Measurements from ENCODE around the gene TPP2. TPM values are rescaled to one million over a fixed set of nuclear protein-coding genes. Genes with fewer than 3 reads are reported as not detected.

The TPP2 gene
- total RNA-seq, 1 experiment from 2014 or later, result 31.6 TPM

DNA sequence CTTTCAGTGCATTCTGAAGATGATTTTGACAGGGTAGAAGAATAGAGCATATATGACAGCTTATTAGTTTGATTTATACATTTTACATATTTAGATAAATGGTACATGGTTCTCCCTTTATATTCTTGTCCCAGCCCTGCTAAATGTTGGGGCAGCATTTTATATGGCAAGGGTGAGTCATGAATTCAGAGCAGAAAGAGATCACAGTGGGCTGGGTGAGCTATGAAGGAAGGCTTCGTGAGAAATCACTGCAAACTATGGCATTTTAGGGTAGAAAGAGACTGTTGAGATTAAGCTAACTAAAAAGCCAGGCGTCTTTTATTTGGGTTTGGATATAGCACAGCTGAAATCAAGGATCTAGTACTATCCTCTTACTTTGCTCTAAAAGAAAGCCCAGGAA is 122.0 kb downstream of the TPP2 start:
- H3K9me3 ChIP-seq (ENCODE audit: control insufficient read depth, insufficient read depth, low read depth, low read length), result no peaks in the 10 kb centered on the region
- no peaks in the 10 kb centered on the region for H3K4me1 ChIP-seq (ENCODE audit: control insufficient read depth, insufficient read depth, low read length)
- no peak overlapping the region for H3K4me3 ChIP-seq (ENCODE audit: low read depth in 2 of 2, low read length in 2 of 2)
- intact Hi-C loops (cut with micrococcal nuclease; ENCODE audit: unreplicated experiment) (no loop called here), in situ Hi-C loops (cut with HindIII; ENCODE audit: low pct_unique_long_range_greater_than_20kb, low sequenced_read_pairs) (no loop called here)
- no peaks in the 10 kb centered on the region; the same call in 1 of the 2 replicates for H3K27me3 ChIP-seq (ENCODE audit: control insufficient read depth, insufficient read depth, low read length)
- CTCF ChIA-PET, result no interaction called here
- ATAC-seq, result no peak
- no peak for DNase-seq (ENCODE audit: low read depth, low spot score)
- H3K27ac ChIP-seq (ENCODE audit: low read length), result no peak overlapping the region
- TF ChIP-seq, protein P1, sequence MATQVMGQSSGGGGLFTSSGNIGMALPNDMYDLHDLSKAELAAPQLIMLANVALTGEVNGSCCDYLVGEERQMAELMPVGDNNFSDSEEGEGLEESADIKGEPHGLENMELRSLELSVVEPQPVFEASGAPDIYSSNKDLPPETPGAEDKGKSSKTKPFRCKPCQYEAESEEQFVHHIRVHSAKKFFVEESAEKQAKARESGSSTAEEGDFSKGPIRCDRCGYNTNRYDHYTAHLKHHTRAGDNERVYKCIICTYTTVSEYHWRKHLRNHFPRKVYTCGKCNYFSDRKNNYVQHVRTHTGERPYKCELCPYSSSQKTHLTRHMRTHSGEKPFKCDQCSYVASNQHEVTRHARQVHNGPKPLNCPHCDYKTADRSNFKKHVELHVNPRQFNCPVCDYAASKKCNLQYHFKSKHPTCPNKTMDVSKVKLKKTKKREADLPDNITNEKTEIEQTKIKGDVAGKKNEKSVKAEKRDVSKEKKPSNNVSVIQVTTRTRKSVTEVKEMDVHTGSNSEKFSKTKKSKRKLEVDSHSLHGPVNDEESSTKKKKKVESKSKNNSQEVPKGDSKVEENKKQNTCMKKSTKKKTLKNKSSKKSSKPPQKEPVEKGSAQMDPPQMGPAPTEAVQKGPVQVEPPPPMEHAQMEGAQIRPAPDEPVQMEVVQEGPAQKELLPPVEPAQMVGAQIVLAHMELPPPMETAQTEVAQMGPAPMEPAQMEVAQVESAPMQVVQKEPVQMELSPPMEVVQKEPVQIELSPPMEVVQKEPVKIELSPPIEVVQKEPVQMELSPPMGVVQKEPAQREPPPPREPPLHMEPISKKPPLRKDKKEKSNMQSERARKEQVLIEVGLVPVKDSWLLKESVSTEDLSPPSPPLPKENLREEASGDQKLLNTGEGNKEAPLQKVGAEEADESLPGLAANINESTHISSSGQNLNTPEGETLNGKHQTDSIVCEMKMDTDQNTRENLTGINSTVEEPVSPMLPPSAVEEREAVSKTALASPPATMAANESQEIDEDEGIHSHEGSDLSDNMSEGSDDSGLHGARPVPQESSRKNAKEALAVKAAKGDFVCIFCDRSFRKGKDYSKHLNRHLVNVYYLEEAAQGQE (IDR thresholded peaks at IDR 0.05; ENCODE audit: insufficient read depth in 1 of 2, low read depth in 2 of 2, low read length in 1 of 2), result no peak
- TF ChIP-seq POLR2AphosphoS5 (IDR thresholded peaks at IDR 0.05; ENCODE audit: low read depth, low read length) (no peak), TCF7L2 (IDR thresholded peaks at IDR 0.05; ENCODE audit: low read depth, low read length) (no peak), SIN3A (IDR thresholded peaks at IDR 0.05; ENCODE audit: borderline replicate concordance, insufficient read depth, low read depth, low read length) (no peak)
- TF ChIP-seq, protein P2, sequence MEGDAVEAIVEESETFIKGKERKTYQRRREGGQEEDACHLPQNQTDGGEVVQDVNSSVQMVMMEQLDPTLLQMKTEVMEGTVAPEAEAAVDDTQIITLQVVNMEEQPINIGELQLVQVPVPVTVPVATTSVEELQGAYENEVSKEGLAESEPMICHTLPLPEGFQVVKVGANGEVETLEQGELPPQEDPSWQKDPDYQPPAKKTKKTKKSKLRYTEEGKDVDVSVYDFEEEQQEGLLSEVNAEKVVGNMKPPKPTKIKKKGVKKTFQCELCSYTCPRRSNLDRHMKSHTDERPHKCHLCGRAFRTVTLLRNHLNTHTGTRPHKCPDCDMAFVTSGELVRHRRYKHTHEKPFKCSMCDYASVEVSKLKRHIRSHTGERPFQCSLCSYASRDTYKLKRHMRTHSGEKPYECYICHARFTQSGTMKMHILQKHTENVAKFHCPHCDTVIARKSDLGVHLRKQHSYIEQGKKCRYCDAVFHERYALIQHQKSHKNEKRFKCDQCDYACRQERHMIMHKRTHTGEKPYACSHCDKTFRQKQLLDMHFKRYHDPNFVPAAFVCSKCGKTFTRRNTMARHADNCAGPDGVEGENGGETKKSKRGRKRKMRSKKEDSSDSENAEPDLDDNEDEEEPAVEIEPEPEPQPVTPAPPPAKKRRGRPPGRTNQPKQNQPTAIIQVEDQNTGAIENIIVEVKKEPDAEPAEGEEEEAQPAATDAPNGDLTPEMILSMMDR (IDR thresholded peaks at IDR 0.05), result no peak
- no TSS peak for BruUV-seq (replicated peaks)
- POLR2A ChIA-PET, result no interaction called here
- no peaks in the 10 kb centered on the region for H3K36me3 ChIP-seq (ENCODE audit: control insufficient read depth, insufficient read depth, low read length)

DNA sequence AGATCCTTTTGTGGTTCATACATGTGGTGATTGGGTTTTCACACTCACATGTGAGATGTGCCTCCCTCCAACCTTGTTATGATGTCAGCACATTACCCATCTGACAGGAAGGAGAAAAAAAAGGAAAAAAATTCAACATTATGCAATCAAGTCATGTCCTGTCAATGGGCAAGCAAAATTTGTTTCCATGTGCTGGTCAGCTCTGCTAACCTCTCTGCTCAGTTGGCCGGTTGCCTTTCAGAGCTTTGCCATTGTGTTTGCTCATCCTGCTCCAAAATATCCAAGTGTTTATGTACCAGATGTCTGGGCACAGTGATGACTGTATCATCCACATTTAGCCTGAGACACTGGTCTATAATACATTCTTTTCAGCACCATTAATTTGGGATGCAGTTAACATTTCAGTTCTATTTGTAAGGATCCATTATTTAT is 125.0 kb downstream of the TPP2 start:
- H3K4me1 ChIP-seq (ENCODE audit: control insufficient read depth, insufficient read depth, low read length), result no peaks in the 10 kb centered on the region
- BruUV-seq (replicated peaks), result no TSS peak
- TF ChIP-seq POLR2AphosphoS5 (IDR thresholded peaks at IDR 0.05; ENCODE audit: low read depth, low read length), result no peak
- TF ChIP-seq TCF7L2 (IDR thresholded peaks at IDR 0.05; ENCODE audit: low read depth, low read length), result no peak
- TF ChIP-seq, protein P2 (IDR thresholded peaks at IDR 0.05), result no peak
- TF ChIP-seq, protein P1 (IDR thresholded peaks at IDR 0.05; ENCODE audit: insufficient read depth in 1 of 2, low read depth in 2 of 2, low read length in 1 of 2), result no peak
- no peak for TF ChIP-seq SIN3A (IDR thresholded peaks at IDR 0.05; ENCODE audit: borderline replicate concordance, insufficient read depth, low read depth, low read length)
- no peak overlapping the region for H3K27ac ChIP-seq (ENCODE audit: low read length)
- intact Hi-C loops (cut with micrococcal nuclease; ENCODE audit: unreplicated experiment), result no loop called here
- in situ Hi-C loops (cut with HindIII; ENCODE audit: low pct_unique_long_range_greater_than_20kb, low sequenced_read_pairs), result no loop called here
- no peaks in the 10 kb centered on the region for H3K9me3 ChIP-seq (ENCODE audit: control insufficient read depth, insufficient read depth, low read depth, low read length)
- POLR2A ChIA-PET, result no interaction called here
- H3K4me3 ChIP-seq (ENCODE audit: low read depth in 2 of 2, low read length in 2 of 2), result no peak overlapping the region
- no peaks in the 10 kb centered on the region for H3K36me3 ChIP-seq (ENCODE audit: control insufficient read depth, insufficient read depth, low read length)
- no peak for DNase-seq (ENCODE audit: low read depth, low spot score)
- CTCF ChIA-PET, result no interaction called here
- ATAC-seq, result no peak
- no peaks in the 10 kb centered on the region for H3K27me3 ChIP-seq (ENCODE audit: control insufficient read depth, insufficient read depth, low read length)

Data from Panc1 (cell line).